HuH-7 (cell line): ENCODE data around the gene GPI.

Experiments
- DNase-seq: peaks from one replicate; pipeline ENCODE4 v3.0.0; 2011; ENCODE audit warnings: low spot score

Gene GPI

GRCh38 chr19:34404109-34404909 lies 39.3 kb downstream of the GPI start, which contains the start of gene PDCD2L:
PDCD2L (plus strand) TSS chr19:34404399; CDS start chr19:34404431, 32 bp downstream.
- DNase-seq = peak; percentile 98

DNA sequence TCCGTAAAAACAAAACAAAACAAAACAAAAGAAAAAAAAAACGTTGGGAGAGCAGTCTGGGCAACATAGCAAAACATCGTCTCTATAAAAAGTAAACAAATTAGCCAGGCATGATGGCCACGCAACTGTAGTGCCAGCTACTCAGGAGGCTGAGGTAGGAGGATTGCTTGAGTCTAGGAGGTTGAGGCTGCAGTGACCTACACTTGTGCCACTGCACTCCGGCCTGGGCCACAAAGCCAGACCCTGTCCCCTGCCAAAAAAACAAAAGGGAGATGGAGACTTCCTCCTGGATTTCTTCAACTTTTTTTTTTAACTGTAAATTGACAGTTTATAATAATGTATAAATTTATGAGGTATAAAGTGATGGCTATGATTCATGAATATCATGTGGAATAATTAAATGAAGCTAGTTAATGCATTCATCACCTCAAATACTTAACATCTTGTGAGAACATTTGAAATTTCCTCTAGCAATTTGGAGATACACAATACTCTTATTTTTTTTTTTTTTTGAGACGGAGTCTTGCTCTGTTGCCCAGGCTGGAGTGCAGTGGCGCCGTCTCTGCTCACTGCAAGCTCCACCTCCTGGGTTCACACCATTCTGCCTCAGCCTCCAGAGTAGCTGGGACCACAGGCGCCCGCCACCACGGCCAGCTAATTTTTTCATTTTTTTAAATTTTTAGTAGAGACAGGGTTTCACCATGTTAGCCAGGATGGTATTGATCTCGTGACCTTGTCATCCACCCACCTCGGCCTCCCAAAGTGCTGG lies 41.1 kb downstream of the GPI start:
- no peak for DNase-seq

- DNase-seq = no peak
Observed at GRCh38 chr19:34408411-34408810, 43.4 kb downstream of the GPI start.

- no peak for DNase-seq
Observed at GRCh38 chr19:34409189-34410164, 44.5 kb downstream of the GPI start.

- DNase-seq = no peak
Observed at GRCh38 chr19:34411216-34411615, 46.2 kb downstream of the GPI start.

DNA sequence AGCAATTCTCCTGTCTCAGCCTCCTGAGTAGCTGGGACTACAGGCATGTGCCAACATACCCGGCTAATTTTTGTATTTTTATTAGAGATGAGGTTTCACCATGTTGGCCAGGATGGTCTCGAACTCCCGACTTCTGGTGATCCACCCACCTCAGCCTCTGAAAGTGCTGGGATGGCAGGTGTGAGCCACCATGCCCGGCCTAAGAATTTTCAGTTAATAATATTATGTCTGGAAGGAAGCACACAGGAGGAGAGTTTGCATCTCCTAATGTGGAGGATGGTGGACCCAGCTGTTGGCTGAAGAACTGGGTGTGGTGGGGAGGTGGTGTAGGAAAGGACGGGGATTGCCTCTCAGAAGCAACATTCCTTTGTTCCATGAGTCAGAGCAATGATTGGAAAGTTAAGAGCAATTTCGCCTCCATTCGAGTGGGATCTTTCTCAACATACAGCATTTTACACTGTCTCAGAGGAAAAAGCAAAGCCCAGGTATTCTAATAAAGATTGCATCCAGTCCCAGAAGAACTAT lies 51.1 kb downstream of the GPI start:
- DNase-seq = no peak

- no peak for DNase-seq
Observed at GRCh38 chr19:34418300-34418699, 53.3 kb downstream of the GPI start.

DNA sequence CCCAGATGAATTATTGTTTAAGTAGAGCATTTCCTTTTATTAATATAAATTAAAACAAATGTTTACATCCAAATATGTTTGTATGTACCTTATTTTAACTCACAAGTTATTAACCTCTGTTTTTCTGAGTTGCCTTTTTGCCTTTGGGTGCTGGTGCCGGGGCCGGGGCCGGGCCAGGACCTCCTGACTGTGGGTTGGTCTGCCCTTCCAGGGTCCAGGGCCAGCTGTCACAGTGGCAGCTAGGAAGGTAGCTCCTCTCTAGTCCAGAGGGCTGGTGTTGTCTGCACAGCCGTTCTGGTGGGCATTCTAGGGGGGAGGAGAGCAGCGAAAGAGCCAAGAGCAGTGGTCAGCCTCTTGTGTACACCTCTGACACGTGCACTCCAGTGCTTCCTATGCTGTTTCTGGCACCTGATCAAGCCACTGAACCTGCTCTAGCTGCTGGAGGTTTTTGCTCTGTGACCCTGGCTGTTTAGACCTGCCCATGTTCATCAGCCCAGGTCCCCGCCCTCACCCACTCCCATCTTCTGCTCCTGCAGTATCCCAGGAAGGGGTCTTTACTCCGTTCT lies 61.2 kb downstream of the GPI start:
- DNase-seq = no peak

DNA sequence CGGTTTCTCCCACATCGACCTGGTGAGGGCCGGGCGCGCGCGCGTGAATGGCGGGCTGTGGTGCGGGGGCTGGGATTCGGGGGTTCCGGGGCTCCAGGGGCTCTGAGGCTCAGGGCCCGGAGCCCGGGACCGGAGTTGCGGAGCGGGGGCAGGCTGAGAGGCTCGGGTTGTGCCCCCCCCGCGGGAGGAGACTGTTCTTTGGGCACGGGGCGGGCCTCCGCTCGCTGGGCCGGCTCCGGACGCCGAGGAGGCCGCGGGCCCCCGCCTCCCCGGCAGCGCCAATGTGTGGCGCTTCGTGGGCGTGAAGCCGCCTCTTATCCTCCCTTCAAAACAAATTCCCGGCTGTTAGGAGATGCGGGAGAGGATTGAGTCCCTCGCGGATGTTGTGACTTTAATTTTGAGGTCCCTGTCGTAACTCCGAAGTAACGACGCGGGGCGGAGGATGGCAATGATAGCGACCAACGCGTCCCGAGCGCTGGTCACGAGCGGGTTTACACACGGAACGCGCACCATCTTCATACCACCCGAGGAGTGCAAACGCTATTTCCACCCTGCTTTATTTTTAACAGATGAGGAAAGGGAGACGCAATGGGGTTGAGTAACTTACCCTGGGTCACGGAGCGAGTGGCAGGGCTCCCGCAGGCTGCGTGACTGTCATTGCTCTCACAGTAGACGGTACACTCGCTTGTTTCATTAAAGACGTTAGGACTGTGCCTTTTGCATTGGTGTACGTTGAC lies 63.7 kb downstream of the GPI start:
- peak; percentile 22 for DNase-seq

DNA sequence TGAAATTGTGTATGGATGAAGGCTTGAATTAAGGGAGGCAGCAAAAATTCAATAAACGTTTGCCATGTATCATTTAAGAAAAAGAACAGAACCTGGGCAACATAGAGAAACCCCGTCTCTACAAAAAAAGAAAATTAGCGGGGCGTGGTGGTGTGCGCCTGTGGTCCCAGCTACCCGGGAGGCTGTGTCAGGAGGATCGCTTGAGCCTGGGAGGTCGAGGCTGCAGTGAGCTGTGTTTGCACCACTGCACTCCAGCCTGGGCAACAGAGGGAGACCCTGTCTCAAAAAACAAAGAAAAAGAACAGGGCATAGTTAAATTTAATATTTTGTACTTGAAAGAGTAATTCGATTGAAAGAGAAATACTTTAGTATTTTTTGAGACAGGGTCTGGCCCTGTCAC lies 64.6 kb downstream of the GPI start:
- DNase-seq = no peak

DNA sequence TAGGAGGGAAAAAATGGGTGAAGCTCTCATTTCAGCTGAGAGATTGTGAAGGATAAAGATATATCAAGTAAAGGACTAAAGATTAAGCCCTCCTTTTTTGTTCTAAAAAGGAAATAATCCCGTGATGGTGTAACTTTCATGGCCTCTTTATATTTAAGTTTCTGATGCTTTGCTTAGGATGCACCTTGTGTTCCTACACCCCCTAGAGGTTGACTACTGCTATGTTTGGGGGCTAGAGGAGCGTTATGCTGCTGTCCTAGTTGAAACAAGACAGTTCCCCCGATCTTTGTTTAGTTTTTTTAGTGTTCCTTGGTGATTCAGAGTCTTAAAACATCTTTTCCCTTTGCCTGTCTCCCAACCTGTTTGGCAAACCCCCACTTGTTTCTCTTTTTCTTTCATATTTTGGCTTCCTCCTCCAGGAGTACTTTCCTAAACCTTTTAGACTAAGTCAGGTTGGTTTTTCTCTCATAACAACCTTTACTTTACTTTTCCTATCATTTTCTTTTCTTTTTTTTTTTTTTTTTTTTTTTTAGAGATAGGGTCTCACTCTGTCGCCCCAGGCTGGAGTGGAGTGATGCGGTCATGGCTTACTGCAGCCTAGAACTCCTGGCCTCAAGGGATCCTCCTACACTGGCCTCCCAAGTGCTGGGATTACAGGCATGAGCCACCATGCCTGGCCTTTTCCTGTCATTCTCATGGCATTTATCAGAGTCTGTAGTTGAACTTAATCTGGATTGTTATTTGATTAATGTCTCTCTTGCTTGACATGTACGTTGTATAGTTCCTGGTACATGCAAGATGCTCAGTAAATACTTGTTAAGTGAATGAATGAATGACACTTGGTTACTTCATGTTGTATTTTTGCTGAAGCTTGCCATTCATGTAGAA lies 66.0 kb downstream of the GPI start:
- DNase-seq = peak; percentile 86

DNA sequence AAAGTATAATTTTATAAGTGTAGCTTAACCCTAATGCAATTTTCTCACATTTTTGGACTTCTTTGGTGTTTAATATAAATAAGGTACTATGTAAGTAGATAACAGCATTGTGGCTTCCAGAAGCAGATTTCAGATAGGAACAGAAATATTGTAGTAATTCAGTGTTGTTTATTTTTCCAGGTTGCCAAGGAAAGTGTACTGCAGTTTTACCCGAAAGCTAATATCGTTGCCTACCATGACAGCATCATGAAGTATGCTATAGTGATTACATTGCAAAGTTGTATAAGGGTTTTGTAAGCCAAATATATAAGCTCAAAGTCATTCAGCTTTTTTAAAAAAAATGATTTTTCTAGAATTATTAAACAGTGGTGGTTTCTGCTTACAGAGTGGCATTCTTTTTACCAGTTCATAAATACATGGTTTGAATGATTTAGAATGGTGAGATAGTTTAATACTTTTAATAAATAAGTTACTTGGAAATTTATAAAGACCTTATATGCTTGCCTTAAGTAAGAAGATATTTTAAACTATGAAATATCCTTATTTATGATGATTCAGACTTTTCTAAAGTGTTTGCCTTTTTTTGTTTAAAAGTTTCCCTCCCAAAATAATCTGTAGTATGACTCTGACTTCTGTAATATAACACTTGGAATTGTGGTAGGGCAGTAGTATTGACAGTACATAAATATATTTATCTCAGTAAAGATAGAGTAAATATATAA lies 66.8 kb downstream of the GPI start:
- DNase-seq = no peak

DNA sequence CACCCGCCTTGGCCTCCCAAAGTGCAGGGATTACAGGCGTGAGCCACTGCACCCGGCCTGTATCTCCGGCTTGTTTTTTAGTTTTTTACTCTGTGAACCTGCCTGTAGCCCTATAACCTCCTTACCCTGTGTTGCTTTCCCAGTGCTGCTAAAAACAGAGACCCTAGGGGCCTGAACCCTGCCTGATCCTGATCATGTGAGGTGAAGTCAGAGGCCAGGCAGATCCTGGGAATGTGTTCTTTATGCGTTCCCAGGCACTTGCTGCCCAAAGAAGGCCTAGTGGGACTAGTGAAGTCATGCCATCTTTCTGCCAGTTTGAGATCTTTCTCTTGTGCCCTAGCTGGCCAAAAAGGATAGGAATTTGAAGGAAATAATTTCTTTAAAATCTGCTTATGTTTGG lies 67.8 kb downstream of the GPI start:
- no peak for DNase-seq

DNA sequence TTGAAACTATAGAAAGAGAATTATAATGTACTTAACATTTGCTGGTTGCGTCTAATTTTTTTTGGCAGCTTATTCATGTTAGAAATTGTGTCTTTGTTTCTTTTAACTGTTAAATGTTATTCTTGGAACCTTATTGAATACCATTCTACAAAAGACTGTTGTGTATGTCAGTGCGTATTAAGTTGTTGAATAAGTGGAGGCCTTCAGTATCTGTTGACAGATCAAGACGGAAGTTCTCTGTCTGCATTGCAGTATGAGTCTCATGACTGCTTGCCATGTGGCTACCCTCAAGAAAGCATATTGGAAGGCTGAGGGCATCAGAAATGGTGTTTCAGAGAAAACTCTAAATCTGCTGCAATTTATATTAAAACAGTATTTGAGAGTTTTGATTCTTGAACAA lies 71.7 kb downstream of the GPI start:
- DNase-seq = no peak

DNA sequence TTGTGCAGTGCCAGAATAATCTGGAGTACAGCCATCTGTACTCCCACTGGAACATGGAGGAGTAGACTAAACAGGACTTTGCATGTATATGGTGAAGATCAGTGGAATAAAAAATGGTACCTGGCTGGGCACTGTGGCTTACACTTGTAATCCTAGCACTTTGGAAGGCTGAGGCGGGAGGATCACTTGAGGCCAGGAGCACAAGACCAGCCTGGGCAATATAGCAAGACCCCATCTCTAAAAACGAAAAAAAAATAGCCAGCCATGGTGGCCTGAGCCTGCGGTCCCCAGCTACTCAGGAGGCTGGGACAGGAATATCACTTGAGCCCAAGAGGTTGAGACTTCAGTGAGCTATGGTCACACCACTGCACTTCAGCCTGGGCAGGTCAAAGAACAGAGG lies 83.2 kb downstream of the GPI start:
- no peak for DNase-seq
